Measurements from ENCODE around the gene SPATA2L. TPM values are rescaled to one million over a fixed set of nuclear protein-coding genes. Genes with fewer than 3 reads are reported as not detected.

SPATA2L gene
- total RNA-seq, 1 donor: 14.8 TPM

GRCh38 chr16:89710709-89711564, 9.4 kb upstream of the SPATA2L start:
- H3K4me3 ChIP-seq (ENCODE audit: insufficient read depth, low read length): no peak overlapping the region
- H3K4me2 ChIP-seq (ENCODE audit: insufficient read depth, low read length): no peak overlapping the region
- DNase-seq (ENCODE audit: insufficient read length, low spot score, missing footprints): no peak
- H3K9me3 ChIP-seq (ENCODE audit: low read depth, low read length): no peaks in the 10 kb centered on the region
- H3K79me2 ChIP-seq (ENCODE audit: insufficient read depth, low read length): peaks cover 5% of the 10 kb centered on the region
- no peaks in the 10 kb centered on the region for H3K27me3 ChIP-seq (ENCODE audit: insufficient read depth, low read length)
- peaks cover 4% of the 10 kb centered on the region for H3K36me3 ChIP-seq (ENCODE audit: insufficient read depth, low read length)
- no peak overlapping the region for H3K27ac ChIP-seq (ENCODE audit: low read depth, low read length)
- no peak overlapping the region for H2AFZ ChIP-seq (ENCODE audit: low read length)
- peaks cover 12% of the 10 kb centered on the region for H3K4me1 ChIP-seq (ENCODE audit: insufficient read depth, low read length)
- TF ChIP-seq CTCF (IDR thresholded peaks at IDR 0.05; ENCODE audit: extremely low read depth, low read depth, low read length): no peak
- no peaks in the 10 kb centered on the region for H4K20me1 ChIP-seq (ENCODE audit: insufficient read depth, low read length)

- no peak overlapping the region for H3K4me2 ChIP-seq (ENCODE audit: insufficient read depth, low read length)
- H4K20me1 ChIP-seq (ENCODE audit: insufficient read depth, low read length): no peaks in the 10 kb centered on the region
- no peak overlapping the region for H3K4me3 ChIP-seq (ENCODE audit: insufficient read depth, low read length)
- H3K4me1 ChIP-seq (ENCODE audit: insufficient read depth, low read length): peaks cover 12% of the 10 kb centered on the region
- peaks cover 2% of the 10 kb centered on the region for H3K27me3 ChIP-seq (ENCODE audit: insufficient read depth, low read length)
- no peak for DNase-seq (ENCODE audit: insufficient read length, low spot score, missing footprints)
- no peak for TF ChIP-seq CTCF (IDR thresholded peaks at IDR 0.05; ENCODE audit: extremely low read depth, low read depth, low read length)
- H3K9me3 ChIP-seq (ENCODE audit: low read depth, low read length): no peaks in the 10 kb centered on the region
- peaks cover 5% of the 10 kb centered on the region for H3K79me2 ChIP-seq (ENCODE audit: insufficient read depth, low read length)
- peaks cover 4% of the 10 kb centered on the region for H3K36me3 ChIP-seq (ENCODE audit: insufficient read depth, low read length)
- H3K27ac ChIP-seq (ENCODE audit: low read depth, low read length): no peak overlapping the region
- H2AFZ ChIP-seq (ENCODE audit: low read length): no peak overlapping the region
Observed at GRCh38 chr16:89709716-89710432, 8.4 kb upstream of the SPATA2L start.

- H3K27ac ChIP-seq (ENCODE audit: low read depth, low read length): no peak overlapping the region
- no peak overlapping the region for H3K4me3 ChIP-seq (ENCODE audit: insufficient read depth, low read length)
- peaks cover under 1% of the 10 kb centered on the region for H3K36me3 ChIP-seq (ENCODE audit: insufficient read depth, low read length)
- peaks cover 12% of the 10 kb centered on the region for H3K4me1 ChIP-seq (ENCODE audit: insufficient read depth, low read length)
- no peak for DNase-seq (ENCODE audit: insufficient read length, low spot score, missing footprints)
- H3K27me3 ChIP-seq (ENCODE audit: insufficient read depth, low read length): peaks cover 4% of the 10 kb centered on the region
- TF ChIP-seq CTCF (IDR thresholded peaks at IDR 0.05; ENCODE audit: extremely low read depth, low read depth, low read length): no peak
- H2AFZ ChIP-seq (ENCODE audit: low read length): no peak overlapping the region
- no peaks in the 10 kb centered on the region for H4K20me1 ChIP-seq (ENCODE audit: insufficient read depth, low read length)
- no peaks in the 10 kb centered on the region for H3K9me3 ChIP-seq (ENCODE audit: low read depth, low read length)
- H3K4me2 ChIP-seq (ENCODE audit: insufficient read depth, low read length): no peak overlapping the region
- peaks cover 3% of the 10 kb centered on the region for H3K79me2 ChIP-seq (ENCODE audit: insufficient read depth, low read length)
Observed at GRCh38 chr16:89709166-89709565, 7.7 kb upstream of the SPATA2L start.

GRCh38 chr16:89708481-89708931, 7.0 kb upstream of the SPATA2L start:
- H4K20me1 ChIP-seq (ENCODE audit: insufficient read depth, low read length): no peaks in the 10 kb centered on the region
- H3K4me2 ChIP-seq (ENCODE audit: insufficient read depth, low read length): no peak overlapping the region

More at GRCh38 chr16:89708481-89708931, 7.0 kb upstream of the SPATA2L start:
- H3K4me3 ChIP-seq (ENCODE audit: insufficient read depth, low read length): no peak overlapping the region
- TF ChIP-seq CTCF (IDR thresholded peaks at IDR 0.05; ENCODE audit: extremely low read depth, low read depth, low read length): no peak
- peaks cover 4% of the 10 kb centered on the region for H3K27me3 ChIP-seq (ENCODE audit: insufficient read depth, low read length)
- H3K27ac ChIP-seq (ENCODE audit: low read depth, low read length): no peak overlapping the region
- no peaks in the 10 kb centered on the region for H3K36me3 ChIP-seq (ENCODE audit: insufficient read depth, low read length)
- DNase-seq (ENCODE audit: insufficient read length, low spot score, missing footprints): peak; percentile 84
- H3K4me1 ChIP-seq (ENCODE audit: insufficient read depth, low read length): peaks cover 12% of the 10 kb centered on the region
- H3K79me2 ChIP-seq (ENCODE audit: insufficient read depth, low read length): peaks cover 3% of the 10 kb centered on the region
- no peak overlapping the region for H2AFZ ChIP-seq (ENCODE audit: low read length)
- H3K9me3 ChIP-seq (ENCODE audit: low read depth, low read length): no peaks in the 10 kb centered on the region
